Measurements from ENCODE around the gene OTOA.
"Not testable (repeated sequence)": the region's sequence is repeated elsewhere in the genome, so short reads cannot be mapped to it uniquely, and the experiment has no call there.

Gene OTOA

DNA sequence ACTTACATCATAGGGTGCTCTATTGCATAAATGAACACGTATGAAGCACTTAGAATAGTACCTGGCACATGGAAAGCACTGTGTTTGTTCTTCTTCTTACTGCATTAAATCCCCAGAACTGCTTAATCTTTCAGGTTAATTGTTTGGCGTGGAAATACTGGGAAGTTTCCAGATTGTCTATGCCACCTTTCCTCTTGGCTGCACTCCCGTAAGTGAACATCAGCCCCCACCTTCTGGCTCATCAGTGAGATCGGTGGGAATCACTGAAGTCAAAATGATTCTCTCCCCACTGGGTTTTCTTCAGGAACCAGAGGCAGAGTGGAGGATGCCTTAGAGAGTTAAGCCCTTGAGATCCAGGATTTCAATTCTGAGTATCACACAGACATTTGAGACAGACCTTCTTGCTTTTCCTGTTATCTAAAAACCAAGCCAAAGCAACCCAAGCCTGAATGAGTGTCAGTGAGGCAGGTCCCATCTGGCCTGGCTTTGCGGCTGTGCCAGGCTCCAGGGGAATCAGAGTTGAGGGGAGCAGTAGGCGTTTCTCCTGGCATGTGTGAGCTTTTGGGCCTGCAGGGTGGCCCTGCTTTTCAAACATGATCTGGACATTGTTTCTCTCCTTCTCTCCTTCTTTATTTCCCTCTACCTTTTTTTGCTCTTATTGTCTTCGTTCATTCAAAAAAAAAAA is 59.1 kb downstream of the OTOA start:
- peak; percentile 86 for DNase-seq (ENCODE audit: low spot score)

GRCh38 chr16:21723532-21723931 is 59.8 kb downstream of the OTOA start:
- DNase-seq (ENCODE audit: low spot score): no peak

GRCh38 chr16:21727344-21727743 is 63.6 kb downstream of the OTOA start:
- DNase-seq (ENCODE audit: low spot score): no peak

- DNase-seq (ENCODE audit: low spot score): not testable (repeated sequence)
These were observed 67.5 kb downstream of the OTOA start for GRCh38 chr16:21731233-21731632.

GRCh38 chr16:21740637-21741036 is 76.9 kb downstream of the OTOA start:
- not testable (repeated sequence) for DNase-seq (ENCODE audit: low spot score)

DNA sequence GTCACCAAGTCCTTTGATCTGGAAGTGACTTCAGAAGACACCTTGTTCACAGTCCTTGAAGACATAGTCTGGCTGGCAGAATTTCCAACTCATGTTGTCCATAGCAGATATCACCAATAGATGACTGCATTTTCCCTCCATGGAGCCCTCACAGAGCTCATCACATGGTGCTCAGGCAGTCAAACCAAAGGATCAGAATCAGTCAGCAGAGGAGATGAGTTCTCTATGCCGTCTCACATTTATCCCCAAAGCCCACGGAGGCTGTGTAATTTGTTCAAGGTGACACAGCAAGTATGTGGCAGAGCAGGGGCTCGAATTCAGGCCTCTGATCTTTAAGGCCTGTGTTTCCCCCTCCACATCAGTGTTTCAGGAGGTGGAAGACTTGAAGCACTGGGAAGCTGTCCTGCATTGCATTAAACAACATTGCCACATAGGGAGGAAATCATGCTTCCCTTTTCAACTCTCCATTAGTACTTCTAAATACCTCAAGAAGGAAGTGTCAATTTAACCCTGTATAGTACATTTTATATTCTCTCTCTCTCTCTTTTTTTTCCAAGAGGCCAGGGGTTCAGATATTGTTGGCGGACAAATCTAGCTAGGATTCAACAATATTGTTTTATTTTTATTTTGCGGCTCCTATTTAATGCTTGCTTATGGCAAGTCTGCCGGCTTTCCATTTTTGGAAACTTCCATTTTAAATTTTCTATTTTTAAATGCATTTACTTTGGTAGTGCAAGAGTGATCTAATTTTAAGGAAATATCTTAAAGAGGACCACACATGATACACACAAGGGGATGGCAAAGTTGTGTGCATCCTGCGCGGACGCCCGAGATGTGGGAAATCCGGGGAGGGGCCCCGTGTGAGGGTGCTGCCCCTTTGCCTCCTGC is 92.7 kb downstream of the OTOA start:
- DNase-seq (ENCODE audit: low spot score): not testable (repeated sequence)

GRCh38 chr16:21757080-21757671 is 93.4 kb downstream of the OTOA start:
- not testable (repeated sequence) for DNase-seq (ENCODE audit: low spot score)

- not testable (repeated sequence) for DNase-seq (ENCODE audit: low spot score)
These were observed 104.5 kb downstream of the OTOA start for GRCh38 chr16:21768280-21768679.

DNA sequence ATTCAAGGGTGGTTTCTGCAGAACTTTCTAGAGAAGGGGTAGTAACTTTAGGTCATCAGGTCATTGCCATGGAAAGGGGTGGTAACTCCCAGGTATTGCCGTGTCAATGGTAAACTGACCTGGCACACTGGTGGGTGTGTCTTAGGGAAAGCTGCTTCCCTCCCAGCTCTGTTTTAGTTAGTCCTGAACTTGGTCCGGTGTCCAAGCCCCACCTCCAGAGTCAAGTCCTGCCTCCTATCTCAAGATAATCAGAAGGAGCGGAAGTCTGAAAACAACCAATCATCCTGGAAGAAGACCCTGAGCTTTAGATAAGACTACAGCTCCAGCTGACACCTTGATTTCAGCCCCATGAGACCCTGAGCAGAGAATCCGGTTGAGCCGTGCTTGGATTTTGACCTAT is 105.0 kb downstream of the OTOA start:
- DNase-seq (ENCODE audit: low spot score): not testable (repeated sequence)

- DNase-seq (ENCODE audit: low spot score): not testable (repeated sequence)
These were observed 105.5 kb downstream of the OTOA start for GRCh38 chr16:21769284-21769683.

- not testable (repeated sequence) for DNase-seq (ENCODE audit: low spot score)
These were observed 106.8 kb downstream of the OTOA start for GRCh38 chr16:21770584-21770983.

GRCh38 chr16:21772547-21773206 is 108.9 kb downstream of the OTOA start:
- DNase-seq (ENCODE audit: low spot score): peak; percentile 0

DNA sequence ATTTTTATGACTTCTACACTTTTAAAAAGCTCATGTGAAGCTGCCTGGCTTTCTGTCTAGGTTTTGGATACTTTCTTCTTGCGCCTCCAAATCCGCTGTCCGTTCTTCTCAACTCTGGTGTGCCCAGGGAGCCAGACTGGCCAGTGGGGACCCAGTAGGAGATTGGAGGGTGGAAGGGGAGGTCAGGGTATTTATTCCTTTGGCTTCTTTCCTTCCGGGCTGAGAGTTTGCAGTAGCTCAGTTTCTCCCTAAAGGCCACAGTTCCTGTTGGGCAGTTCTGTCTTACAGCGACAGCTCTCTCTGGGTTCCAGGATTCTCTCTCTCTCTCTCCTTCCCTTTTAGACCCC is 109.4 kb downstream of the OTOA start:
- not testable (repeated sequence) for DNase-seq (ENCODE audit: low spot score)

GRCh38 chr16:21780525-21780924 is 116.8 kb downstream of the OTOA start:
- not testable (repeated sequence) for DNase-seq (ENCODE audit: low spot score)

DNA sequence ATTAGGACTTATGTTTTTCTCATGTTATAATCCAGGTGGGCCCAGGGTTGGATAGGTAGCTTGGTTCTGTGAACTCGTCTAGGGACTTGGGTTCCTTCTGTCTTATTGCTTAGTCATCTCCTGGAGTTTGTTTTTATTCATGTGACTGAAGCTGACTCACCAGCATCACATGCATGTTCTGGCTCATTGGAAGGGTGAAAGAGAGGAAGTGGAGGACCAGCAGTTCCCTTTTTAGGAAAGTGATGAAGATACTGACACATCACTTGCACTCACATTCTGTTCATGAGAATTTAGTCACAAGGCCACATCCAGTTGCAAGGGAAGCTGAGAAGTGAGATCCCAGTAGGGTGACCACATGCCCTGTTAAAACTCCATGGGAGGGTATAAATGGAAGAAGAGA is 126.7 kb downstream of the OTOA start:
- DNase-seq (ENCODE audit: low spot score): not testable (repeated sequence)

DNA sequence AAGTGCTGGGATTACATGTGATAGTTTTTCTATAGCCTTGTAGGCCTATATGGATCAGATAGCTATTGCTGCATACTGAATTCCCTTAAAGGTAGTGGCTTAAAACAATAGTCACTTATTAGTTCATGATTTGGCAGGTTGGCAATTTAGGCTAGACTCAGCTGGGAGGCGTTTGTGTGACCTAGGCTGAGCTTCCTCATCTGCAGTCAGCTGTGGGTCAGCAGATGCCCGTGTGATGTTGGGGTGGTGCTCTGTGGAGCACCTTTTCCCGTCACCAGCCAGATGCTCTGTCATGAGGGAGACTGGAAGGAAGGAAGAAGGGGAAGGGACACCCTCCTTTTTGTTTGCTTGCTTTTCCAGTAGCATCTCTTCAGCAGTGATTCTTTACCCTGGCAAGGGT is 129.5 kb downstream of the OTOA start:
- not testable (repeated sequence) for DNase-seq (ENCODE audit: low spot score)

- not testable (repeated sequence) for DNase-seq (ENCODE audit: low spot score)
These were observed 134.8 kb downstream of the OTOA start for GRCh38 chr16:21798601-21799000.

DNA sequence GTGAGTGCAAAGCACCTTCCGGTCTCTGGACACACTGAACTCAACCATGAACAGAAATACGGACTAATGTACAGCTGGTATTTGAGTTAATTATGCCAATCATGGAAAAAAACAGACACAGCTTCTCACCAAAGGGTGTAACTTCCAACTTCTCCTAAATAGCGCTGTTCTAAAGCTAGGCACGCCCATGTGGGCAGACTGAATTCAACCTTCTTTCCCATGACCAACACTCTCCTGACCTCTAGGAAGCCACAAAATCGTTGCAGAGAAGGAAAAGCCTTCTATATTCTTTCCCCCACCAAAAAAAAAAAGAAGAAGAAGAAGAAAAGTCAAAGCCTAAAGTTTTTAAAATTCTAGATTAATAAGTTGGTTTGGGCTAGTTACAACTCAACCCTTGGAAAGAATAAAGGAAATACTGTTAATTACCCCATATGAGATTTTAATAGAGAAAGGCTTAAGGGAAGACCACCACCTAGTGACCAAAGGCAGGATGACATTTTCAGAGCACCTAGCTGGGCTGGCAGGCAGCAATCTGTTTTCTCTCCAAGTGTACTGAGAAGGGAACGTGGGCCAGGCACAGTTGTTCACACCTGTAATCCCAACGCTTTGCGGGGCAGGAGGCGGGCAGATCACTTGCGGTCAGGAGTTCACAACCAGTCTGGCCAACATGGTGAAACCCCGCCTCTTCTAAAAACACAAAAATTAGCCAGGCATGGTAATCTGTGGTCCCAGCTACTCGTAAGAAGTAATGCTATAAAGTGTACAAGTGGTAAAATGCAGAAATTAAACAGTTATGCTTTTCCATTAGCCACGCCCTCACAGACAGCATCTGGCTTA is 138.0 kb downstream of the OTOA start:
- peak; percentile 49 for DNase-seq (ENCODE audit: low spot score)

GRCh38 chr16:21802375-21802663 is 138.6 kb downstream of the OTOA start:
- DNase-seq (ENCODE audit: low spot score): not testable (repeated sequence)

All from cerebellar cortex (tissue), 1 donor.